Caco-2 (cell line): ENCODE data around the gene NR2E3. TPM values are rescaled to one million over a fixed set of nuclear protein-coding genes. Genes with fewer than 3 reads are reported as not detected.

Experiments used
- BruUV-seq: library from RNA; stranded (reverse); fragments of 400-500 nt; replicated peaks from 2 replicates; lab custom pipeline; 2021; lab: Mats Ljungman, UMichigan
- CTCF ChIA-PET: fragments of 300-600 bp; sonication (Branson Sonifier 250); formaldehyde crosslinking; loops from one replicate; lab custom pipeline; 2022; ENCODE audit warnings: antibody characterized with exemption; lab: Charles Lee
- POLR2A ChIA-PET: fragments of 300-600 bp; sonication (Branson Sonifier 250); formaldehyde crosslinking; loops from one replicate; lab custom pipeline; 2022; ENCODE audit warnings: antibody characterized with exemption; lab: Charles Lee
- DNase-seq, 2 experiments: peaks; one replicate each; pipeline versions ENCODE4 v3.0.0 to v3.0.0-alpha.2; 2020 to 2022
- H3K27me3 ChIP-seq: replicated peaks from 2 replicates; pipeline ENCODE4 v1.6.0; 2011; ENCODE audit warnings: low read length; ENCODE audit not compliant: control insufficient read depth, insufficient read depth
- H3K36me3 ChIP-seq: 2 replicates; pipeline ENCODE4 v1.5.1; 2011; ENCODE audit warnings: low read length; ENCODE audit not compliant: control insufficient read depth, insufficient read depth
- H3K4me1 ChIP-seq: fragments of 250-450 bp; sonication (Bioruptor Pico); 2 replicates; pipeline ENCODE4 v1.5.1; 2020; ENCODE audit warnings: mild to moderate bottlenecking
- H3K4me3 ChIP-seq: 2 replicates; pipeline ENCODE4 v1.5.1; 2011; ENCODE audit warnings: low read depth, mild to moderate bottlenecking, control low read depth, low read length
- H3K9me3 ChIP-seq: fragments of 250-450 bp; sonication (Bioruptor Pico); 2 replicates; pipeline ENCODE4 v1.5.1; 2020; ENCODE audit warnings: mild to moderate bottlenecking, moderate library complexity
- H3K27ac Mint-ChIP-seq: one replicate; pipeline ENCODE4 v1.8.0; 2022; ENCODE audit warnings: mixed read lengths; ENCODE audit not compliant: unreplicated experiment
- H3K27me3 Mint-ChIP-seq: one replicate; pipeline ENCODE4 v1.8.0; 2022; ENCODE audit warnings: mixed read lengths; ENCODE audit not compliant: insufficient read depth, unreplicated experiment
- H3K36me3 Mint-ChIP-seq: one replicate; pipeline ENCODE4 v1.8.0; 2022; ENCODE audit warnings: mild to moderate bottlenecking, mixed read lengths; ENCODE audit not compliant: insufficient read depth, unreplicated experiment
- H3K4me1 Mint-ChIP-seq: one replicate; pipeline ENCODE4 v1.8.0; 2022; ENCODE audit warnings: low read depth, mixed read lengths; ENCODE audit not compliant: unreplicated experiment
- H3K4me3 Mint-ChIP-seq: one replicate; pipeline ENCODE4 v1.8.0; 2022; ENCODE audit warnings: mild to moderate bottlenecking, moderate library complexity, mixed read lengths; ENCODE audit not compliant: unreplicated experiment
- H3K9me3 Mint-ChIP-seq: one replicate; pipeline ENCODE4 v1.8.0; 2022; ENCODE audit warnings: mixed read lengths; ENCODE audit not compliant: unreplicated experiment
- intact Hi-C: fragments of 100-400 bp; cut with micrococcal nuclease; formaldehyde crosslinking; loops from one replicate; pipeline ENCODE4 v1.10.0; 2022; ENCODE audit not compliant: unreplicated experiment
- total RNA-seq: library from RNA; stranded (reverse); gene quantifications from 2 replicates; pipeline ENCODE4 v1.2.3, GENCODE V29; 2022
- TF ChIP-seq, protein P1 (sequence below), 2 experiments: fragments of 200-600 bp in 1 of 2; IDR thresholded peaks; 1 replicate in 1 of 2; 2 replicates in 1 of 2; pipeline versions ENCODE4 v1.5.1 to v1.8.0; 2011 to 2022; ENCODE audit warnings: antibody characterized with exemption in 1 of 2, control low read depth in 1 of 2, inconsistent platforms in 1 of 2, low read depth in 1 of 2, low read length in 1 of 2, mild to moderate bottlenecking in 1 of 2, moderate library complexity in 1 of 2; ENCODE audit not compliant: insufficient read depth in 1 of 2, severe bottlenecking in 1 of 2, unreplicated experiment in 1 of 2

NR2E3 gene
- total RNA-seq, 1 experiment from 2014 or later: not detected

DNA sequence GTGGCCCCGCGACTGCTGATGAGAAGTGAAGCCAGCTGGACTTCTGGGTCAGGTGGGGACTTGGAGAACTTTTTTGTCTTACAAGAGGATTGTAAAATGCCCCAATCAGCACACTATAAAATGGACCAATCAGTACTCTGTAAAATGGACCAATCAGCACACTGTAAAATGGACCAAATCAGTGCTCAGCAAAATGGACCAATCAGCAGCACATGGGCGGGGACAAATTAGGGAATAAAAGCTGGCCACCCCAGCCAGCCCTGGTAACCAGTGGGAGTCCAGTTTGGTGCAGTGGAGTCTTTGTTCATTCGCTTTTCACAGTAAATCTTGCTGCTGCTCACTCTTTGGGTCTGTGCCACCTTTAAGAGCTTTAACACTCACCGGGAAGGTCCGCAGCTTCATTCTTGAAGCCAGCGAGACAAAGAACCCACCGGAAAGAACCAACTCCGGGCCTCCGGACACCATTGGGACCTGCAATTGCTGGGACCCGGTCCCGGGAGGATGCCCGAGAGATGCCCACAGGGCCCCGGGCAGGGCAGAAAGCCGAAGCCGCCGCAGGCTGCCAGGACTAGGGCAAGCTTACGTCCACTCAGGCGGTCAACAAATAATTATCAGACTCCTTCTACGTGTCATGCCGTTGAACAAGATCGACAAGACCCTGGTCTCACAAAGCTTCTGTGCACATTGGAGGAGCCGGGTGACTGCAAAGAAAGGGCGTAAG lies 8.3 kb upstream of the NR2E3 start:
- POLR2A ChIA-PET: no interaction called here

DNA sequence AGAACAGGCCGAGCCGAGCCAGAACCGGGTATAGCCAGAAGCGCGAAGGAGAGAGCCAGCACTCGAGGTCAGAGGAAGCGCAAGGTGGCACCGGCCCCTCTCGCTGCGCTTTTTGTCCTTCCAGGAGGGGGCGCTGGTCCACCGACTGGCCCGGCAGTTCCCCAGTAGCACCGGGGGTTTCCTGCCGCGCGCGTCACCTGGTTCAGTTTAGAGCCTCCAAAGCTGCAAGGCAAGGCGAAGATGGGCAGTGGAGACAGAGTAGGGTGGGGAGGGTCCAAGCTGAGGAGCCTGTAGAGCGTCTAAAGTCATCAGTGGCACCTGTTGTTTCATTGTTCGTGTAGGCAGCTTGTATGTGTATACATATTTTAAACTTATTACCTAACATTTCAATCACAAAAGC lies 7.6 kb upstream of the NR2E3 start:
- no peak for DNase-seq
- BruUV-seq: no TSS peak

More for the DNA sequence above, 8.3 kb upstream of the NR2E3 start:
- no TSS peak for BruUV-seq
- intact Hi-C loops: loop anchor here (1.0 to 10.0 kb wide), 6 partner anchors 49 to 687 kb away; partner anchors contain the start of gene THSD4
- no peak overlapping the region for H3K27ac Mint-ChIP-seq
- TF ChIP-seq, protein P1, sequence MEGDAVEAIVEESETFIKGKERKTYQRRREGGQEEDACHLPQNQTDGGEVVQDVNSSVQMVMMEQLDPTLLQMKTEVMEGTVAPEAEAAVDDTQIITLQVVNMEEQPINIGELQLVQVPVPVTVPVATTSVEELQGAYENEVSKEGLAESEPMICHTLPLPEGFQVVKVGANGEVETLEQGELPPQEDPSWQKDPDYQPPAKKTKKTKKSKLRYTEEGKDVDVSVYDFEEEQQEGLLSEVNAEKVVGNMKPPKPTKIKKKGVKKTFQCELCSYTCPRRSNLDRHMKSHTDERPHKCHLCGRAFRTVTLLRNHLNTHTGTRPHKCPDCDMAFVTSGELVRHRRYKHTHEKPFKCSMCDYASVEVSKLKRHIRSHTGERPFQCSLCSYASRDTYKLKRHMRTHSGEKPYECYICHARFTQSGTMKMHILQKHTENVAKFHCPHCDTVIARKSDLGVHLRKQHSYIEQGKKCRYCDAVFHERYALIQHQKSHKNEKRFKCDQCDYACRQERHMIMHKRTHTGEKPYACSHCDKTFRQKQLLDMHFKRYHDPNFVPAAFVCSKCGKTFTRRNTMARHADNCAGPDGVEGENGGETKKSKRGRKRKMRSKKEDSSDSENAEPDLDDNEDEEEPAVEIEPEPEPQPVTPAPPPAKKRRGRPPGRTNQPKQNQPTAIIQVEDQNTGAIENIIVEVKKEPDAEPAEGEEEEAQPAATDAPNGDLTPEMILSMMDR (IDR thresholded peaks at IDR 0.05; ENCODE audit: insufficient read depth in 1 of 2, low read depth in 1 of 2, low read length in 1 of 2, severe bottlenecking in 1 of 2, unreplicated experiment in 1 of 2): no peak
- H3K9me3 ChIP-seq: no peaks in the 10 kb centered on the region
- no peaks in the 10 kb centered on the region for H3K9me3 Mint-ChIP-seq
- H3K27me3 Mint-ChIP-seq: no peaks in the 10 kb centered on the region
- no peaks in the 10 kb centered on the region for H3K4me1 Mint-ChIP-seq
- H3K27me3 ChIP-seq: no peaks in the 10 kb centered on the region
- CTCF ChIA-PET: interaction anchor here (0.6 to 1.6 kb wide), 5 partner anchors 23 to 336 kb away, joined by 3 to 9 read pairs (median 5); no protein-coding TSS in a partner anchor
- no peaks in the 10 kb centered on the region for H3K36me3 ChIP-seq
- H3K4me3 Mint-ChIP-seq: no peak overlapping the region
- no peaks in the 10 kb centered on the region for H3K4me1 ChIP-seq
- no peak for DNase-seq
- H3K36me3 Mint-ChIP-seq: no peaks in the 10 kb centered on the region
- no peak overlapping the region for H3K4me3 ChIP-seq

DNA sequence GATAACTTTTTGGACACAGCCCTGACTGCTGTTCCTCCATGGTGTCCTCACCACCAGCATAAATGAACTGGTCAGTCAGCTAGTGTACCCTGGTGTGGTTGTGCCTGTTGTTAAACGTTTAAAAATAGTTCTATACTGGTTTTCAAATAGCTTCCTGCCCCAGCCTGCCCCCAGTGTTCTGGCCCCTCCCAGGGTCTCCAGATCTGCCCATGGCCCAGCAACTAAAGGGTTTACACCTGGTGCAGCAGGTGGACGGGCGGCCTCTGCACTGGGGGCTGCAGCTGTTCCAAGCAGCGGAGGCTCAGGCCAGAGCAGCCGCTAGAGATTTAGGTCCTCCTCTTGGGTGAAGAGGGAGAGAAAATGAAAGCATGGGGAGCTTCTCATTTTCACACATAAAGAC lies 6.1 kb upstream of the NR2E3 start:
- no TSS peak for BruUV-seq
- no peak overlapping the region for H3K27ac Mint-ChIP-seq
- CTCF ChIA-PET: interaction anchor here (1.1 to 1.5 kb wide), 2 partner anchors 51 to 60 kb away, joined by 3 to 7 read pairs; no protein-coding TSS in a partner anchor
- H3K4me3 Mint-ChIP-seq: no peak overlapping the region
- H3K4me1 ChIP-seq: no peaks in the 10 kb centered on the region
- H3K36me3 ChIP-seq: no peaks in the 10 kb centered on the region
- no peak for DNase-seq
- H3K27me3 ChIP-seq: no peaks in the 10 kb centered on the region
- H3K36me3 Mint-ChIP-seq: no peaks in the 10 kb centered on the region
- no peaks in the 10 kb centered on the region for H3K9me3 Mint-ChIP-seq
- no peaks in the 10 kb centered on the region for H3K9me3 ChIP-seq
- no peaks in the 10 kb centered on the region for H3K27me3 Mint-ChIP-seq
- TF ChIP-seq, protein P1 (IDR thresholded peaks at IDR 0.05; ENCODE audit: insufficient read depth in 1 of 2, low read depth in 1 of 2, low read length in 1 of 2, severe bottlenecking in 1 of 2, unreplicated experiment in 1 of 2): no peak
- intact Hi-C loops: loop anchor here (10.0 kb wide), 1 partner anchor 689 kb away; the partner anchor contains the start of gene THSD4
- H3K4me1 Mint-ChIP-seq: peaks cover 8% of the 10 kb centered on the region
- H3K4me3 ChIP-seq: no peak overlapping the region
- POLR2A ChIA-PET: no interaction called here

More for the DNA sequence above, 7.6 kb upstream of the NR2E3 start:
- H3K4me3 ChIP-seq: no peak overlapping the region
- Mint-ChIP-seq H3K9me3 (no peaks in the 10 kb centered on the region), H3K27ac (no peak overlapping the region), H3K27me3 (no peaks in the 10 kb centered on the region), H3K36me3 (no peaks in the 10 kb centered on the region), H3K4me3 (no peak overlapping the region), H3K4me1 (peaks cover 6% of the 10 kb centered on the region)
- no peaks in the 10 kb centered on the region for H3K4me1 ChIP-seq
- CTCF ChIA-PET: interaction anchor here (0.6 to 1.2 kb wide), 3 partner anchors 24 to 59 kb away, joined by 3 to 9 read pairs (median 4); no protein-coding TSS in a partner anchor
- H3K9me3 ChIP-seq: no peaks in the 10 kb centered on the region
- intact Hi-C loops: loop anchor here (10.0 kb wide), 1 partner anchor 688 kb away; the partner anchor contains the start of gene THSD4
- TF ChIP-seq, protein P1 (IDR thresholded peaks at IDR 0.05; ENCODE audit: insufficient read depth in 1 of 2, low read depth in 1 of 2, low read length in 1 of 2, severe bottlenecking in 1 of 2, unreplicated experiment in 1 of 2): peak in 1 of 2 experiments; percentile 0
- no peaks in the 10 kb centered on the region for H3K36me3 ChIP-seq
- POLR2A ChIA-PET: no interaction called here
- no peaks in the 10 kb centered on the region for H3K27me3 ChIP-seq
